ENCODE results near the gene PTEN. TPM values are rescaled to one million over a fixed set of nuclear protein-coding genes. Genes with fewer than 3 reads are reported as not detected.

PTEN gene
- total RNA-seq, 1 donor from 2014 or later: 96.3 TPM

DNA sequence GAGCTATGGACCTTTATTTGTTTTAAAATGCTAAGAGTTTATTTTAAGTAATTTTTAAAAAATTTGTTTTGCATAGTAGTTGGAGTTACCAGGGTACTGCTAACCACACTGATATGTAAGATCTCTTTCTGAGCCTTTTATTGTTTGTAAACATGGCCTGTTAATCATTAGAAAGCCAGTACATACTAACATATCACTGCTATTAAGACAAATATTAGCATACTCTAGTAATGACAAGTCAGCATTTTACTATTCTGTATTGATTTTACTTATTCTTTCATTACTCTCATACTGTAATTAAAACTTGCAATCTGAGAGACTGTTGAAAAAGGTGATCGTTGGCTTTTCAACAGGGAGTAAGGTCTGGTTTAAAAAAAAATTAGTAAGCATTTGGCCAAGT is 66.7 kb downstream of the PTEN start:
- H3K9me3 ChIP-seq: no peaks in the 10 kb centered on the region
- no peaks in the 10 kb centered on the region for H3K27me3 ChIP-seq
- intact Hi-C loops (cut with DNase I): loop anchor here (5.0 to 10.0 kb wide), 2 partner anchors 68 to 455 kb away; partner anchors contain the start of genes KLLN and PTEN
- H3K4me1 ChIP-seq: peaks cover 10 to 41% of the 10 kb centered on the region in 2 donors
- no peak overlapping the region for H3K4me3 ChIP-seq
- DNase-seq (ENCODE audit: low spot score in 2 of 2): no peak
- TF ChIP-seq, protein P1, sequence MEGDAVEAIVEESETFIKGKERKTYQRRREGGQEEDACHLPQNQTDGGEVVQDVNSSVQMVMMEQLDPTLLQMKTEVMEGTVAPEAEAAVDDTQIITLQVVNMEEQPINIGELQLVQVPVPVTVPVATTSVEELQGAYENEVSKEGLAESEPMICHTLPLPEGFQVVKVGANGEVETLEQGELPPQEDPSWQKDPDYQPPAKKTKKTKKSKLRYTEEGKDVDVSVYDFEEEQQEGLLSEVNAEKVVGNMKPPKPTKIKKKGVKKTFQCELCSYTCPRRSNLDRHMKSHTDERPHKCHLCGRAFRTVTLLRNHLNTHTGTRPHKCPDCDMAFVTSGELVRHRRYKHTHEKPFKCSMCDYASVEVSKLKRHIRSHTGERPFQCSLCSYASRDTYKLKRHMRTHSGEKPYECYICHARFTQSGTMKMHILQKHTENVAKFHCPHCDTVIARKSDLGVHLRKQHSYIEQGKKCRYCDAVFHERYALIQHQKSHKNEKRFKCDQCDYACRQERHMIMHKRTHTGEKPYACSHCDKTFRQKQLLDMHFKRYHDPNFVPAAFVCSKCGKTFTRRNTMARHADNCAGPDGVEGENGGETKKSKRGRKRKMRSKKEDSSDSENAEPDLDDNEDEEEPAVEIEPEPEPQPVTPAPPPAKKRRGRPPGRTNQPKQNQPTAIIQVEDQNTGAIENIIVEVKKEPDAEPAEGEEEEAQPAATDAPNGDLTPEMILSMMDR (IDR thresholded peaks at IDR 0.05): no peak
- no peak overlapping the region for H3K27ac ChIP-seq
- no peaks in the 10 kb centered on the region for H3K36me3 ChIP-seq

- intact Hi-C loops (cut with DNase I): loop anchor here (5.0 to 10.0 kb wide), 2 partner anchors 69 to 454 kb away; partner anchors contain the start of genes KLLN and PTEN
- Histone ChIP-seq H3K4me3 (no peak overlapping the region), H3K9me3 (no peaks in the 10 kb centered on the region), H3K36me3 (no peaks in the 10 kb centered on the region), H3K4me1 (peaks cover 10 to 41% of the 10 kb centered on the region in 2 donors), H3K27me3 (no peaks in the 10 kb centered on the region), H3K27ac (peak overlapping the region; percentile 44 to 46)
- TF ChIP-seq, protein P1 (IDR thresholded peaks at IDR 0.05): no peak
- DNase-seq (ENCODE audit: low spot score in 2 of 2): no peak
Measured at GRCh38 chr10:87930934-87931835, 67.8 kb downstream of the PTEN start.

DNA sequence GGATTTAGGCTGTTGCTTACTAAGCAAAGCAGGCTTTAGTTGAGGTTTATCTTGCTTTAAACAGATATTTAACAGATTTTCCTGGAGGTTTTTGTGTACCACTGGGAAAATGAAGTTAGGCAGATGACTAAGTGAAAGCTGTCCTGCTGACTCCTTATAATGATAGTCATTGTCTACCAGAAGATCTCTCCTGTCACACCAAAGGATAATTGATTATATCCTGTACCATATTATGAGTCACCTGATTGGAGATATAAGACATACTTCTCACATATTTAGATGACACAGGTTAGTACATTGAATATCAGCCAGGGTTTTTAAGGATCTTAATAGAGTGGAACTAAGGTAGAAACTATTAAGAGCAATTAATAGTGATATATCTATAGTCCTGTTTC is 68.4 kb downstream of the PTEN start:
- no peak for DNase-seq (ENCODE audit: low spot score in 2 of 2)
- TF ChIP-seq, protein P1 (IDR thresholded peaks at IDR 0.05): no peak
- Histone ChIP-seq H3K4me3 (no peak overlapping the region), H3K4me1 (peaks cover 10 to 37% of the 10 kb centered on the region in 2 donors), H3K27me3 (no peaks in the 10 kb centered on the region), H3K9me3 (no peaks in the 10 kb centered on the region), H3K36me3 (no peaks in the 10 kb centered on the region), H3K27ac (peak overlapping the region; percentile 44 to 46)
- intact Hi-C loops (cut with DNase I): loop anchor here (5.0 to 10.0 kb wide), 2 partner anchors 70 to 453 kb away; partner anchors contain the start of genes KLLN and PTEN

DNA sequence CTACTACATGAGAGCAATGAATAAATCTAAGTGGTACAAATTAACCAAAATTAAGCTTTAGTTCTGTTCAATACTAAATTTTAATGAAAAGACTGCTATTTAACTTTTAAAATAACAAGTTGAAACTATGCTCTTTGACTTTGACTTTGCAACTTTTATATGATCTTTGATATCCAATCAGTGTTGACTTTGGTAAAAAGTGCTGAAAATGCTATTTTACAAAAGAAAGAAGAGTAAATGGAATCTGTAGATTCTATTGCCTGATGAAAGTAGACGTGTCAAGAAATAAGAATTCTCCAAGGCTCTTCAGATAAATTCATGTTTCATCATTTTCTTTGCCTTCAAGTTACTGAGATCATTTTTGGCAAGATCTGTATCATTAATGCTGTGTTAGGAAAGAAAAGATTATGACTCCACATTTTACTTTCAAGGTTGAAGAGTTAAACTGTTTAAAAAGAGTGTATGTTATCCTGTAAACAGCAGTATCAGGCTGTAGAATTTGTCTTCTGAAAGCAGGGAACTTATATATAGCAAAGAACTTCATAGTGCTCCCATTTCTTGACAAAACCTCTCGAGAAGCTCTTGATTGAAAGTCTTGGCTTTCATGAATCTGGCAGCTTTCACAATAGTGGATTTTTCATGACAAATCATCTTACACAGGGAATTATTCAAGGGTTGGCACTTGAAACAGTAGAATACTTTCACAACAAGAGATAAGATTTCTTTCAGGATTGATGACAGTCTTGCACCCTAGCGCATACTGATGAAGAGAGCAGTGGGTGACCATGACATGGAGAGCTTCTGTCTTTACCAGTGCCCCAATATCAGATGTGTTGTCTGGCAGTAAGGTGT is 72.1 kb downstream of the PTEN start:
- no peak overlapping the region for H3K4me3 ChIP-seq
- H3K27ac ChIP-seq: peak overlapping the region in 1 of 2 donors; percentile 36
- no peaks in the 10 kb centered on the region for H3K27me3 ChIP-seq
- no peak for DNase-seq (ENCODE audit: low spot score in 2 of 2)
- TF ChIP-seq, protein P1 (IDR thresholded peaks at IDR 0.05): no peak
- no peaks in the 10 kb centered on the region for H3K36me3 ChIP-seq
- H3K9me3 ChIP-seq: no peaks in the 10 kb centered on the region
- H3K4me1 ChIP-seq: peaks cover 0 to 38% of the 10 kb centered on the region in 2 donors
- intact Hi-C loops (cut with DNase I): loop anchor here (10.0 kb wide), 1 partner anchor 449 kb away; no protein-coding TSS in a partner anchor

GRCh38 chr10:87940210-87940609 is 76.8 kb downstream of the PTEN start:
- DNase-seq (ENCODE audit: low spot score in 2 of 2): no peak
- no peak overlapping the region for H3K4me3 ChIP-seq
- intact Hi-C loops (cut with DNase I): no loop called here
- H3K27me3 ChIP-seq: no peaks in the 10 kb centered on the region
- TF ChIP-seq, protein P1 (IDR thresholded peaks at IDR 0.05): no peak
- peaks cover 2 to 3% of the 10 kb centered on the region in 2 donors for H3K36me3 ChIP-seq
- peak overlapping the region in 1 of 2 donors; percentile 31 for H3K27ac ChIP-seq
- peaks cover 0 to 21% of the 10 kb centered on the region in 2 donors for H3K4me1 ChIP-seq
- H3K9me3 ChIP-seq: no peaks in the 10 kb centered on the region

Measured in ascending aorta (tissue), 2 donors.